A549 (cell line): ENCODE data around the gene ZNF865.

Source experiments
- CTCF ChIP-seq: fragments of >200 bp; sonication (Bioruptor Twin); formaldehyde crosslinking; IDR thresholded peaks from 3 replicates; pipeline ENCODE4 v1.5.1; 2016
- EP300 ChIP-seq, 2 experiments: fragments of >200 bp; sonication (Bioruptor Twin); formaldehyde crosslinking; IDR thresholded peaks; 2 replicates in 1 of 2; 3 replicates in 1 of 2; pipeline ENCODE4 v1.6.1; 2016 to 2017
- ESRRA ChIP-seq: fragments of 150-350 bp; IDR thresholded peaks from 2 replicates; pipeline ENCODE4 v1.6.1; 2014; ENCODE audit warnings: mild to moderate bottlenecking, low read length, borderline replicate concordance
- NPAS2 ChIP-seq: fragments of 250-450 bp; sonication (Bioruptor Pico); IDR thresholded peaks from 2 replicates; pipeline ENCODE4 v1.8.0; 2022; ENCODE audit warnings: mild to moderate bottlenecking, moderate library complexity, borderline replicate concordance
- POLR2A ChIP-seq: IDR thresholded peaks from 2 replicates; pipeline ENCODE4 v1.6.1; 2012; ENCODE audit warnings: mild to moderate bottlenecking, low read length
- RAD21 ChIP-seq, 2 experiments: fragments of >200 bp in 1 of 2; sonication (Bioruptor Twin) in 1 of 2; formaldehyde crosslinking in 1 of 2; IDR thresholded peaks in 1 of 2; conservative IDR thresholded peaks in 1 of 2; 2 replicates in 1 of 2; 3 replicates in 1 of 2; pipeline ENCODE4 v1.6.1; 2012 to 2018; ENCODE audit warnings: inconsistent platforms in 1 of 2
- RCOR1 ChIP-seq: fragments of 150-350 bp; IDR thresholded peaks from 2 replicates; pipeline ENCODE4 v1.6.1; 2014; ENCODE audit warnings: antibody characterized with exemption, low read length, low read depth
- SMC3 ChIP-seq: fragments of >200 bp; sonication (Bioruptor Twin); formaldehyde crosslinking; IDR thresholded peaks from 3 replicates; pipeline ENCODE4 v1.6.1; 2018; ENCODE audit warnings: inconsistent platforms
- SREBF2 ChIP-seq: fragments of 450-650 bp; IDR thresholded peaks from 2 replicates; pipeline ENCODE4 v1.6.1; 2014; ENCODE audit warnings: mild to moderate bottlenecking, moderate library complexity
- ZFP36 ChIP-seq: fragments of 450-650 bp; IDR thresholded peaks from 2 replicates; pipeline ENCODE4 v1.6.1; 2014; ENCODE audit warnings: borderline replicate concordance; ENCODE audit not compliant: partially characterized antibody
- TF ChIP-seq, protein P1 (sequence below): IDR thresholded peaks from 2 replicates; pipeline ENCODE4 v1.6.1; 2012; ENCODE audit warnings: low read depth, borderline replicate concordance

- TF ChIP-seq CTCF (no peak), NPAS2 (CRISPR knock-in tag) (no peak), POLR2A (no peak), SREBF2 (no peak), EP300 (IDR thresholded peaks at IDR 0.05) (no peak), ESRRA (no peak), RCOR1 (no peak), RAD21 (conservative IDR thresholded peaks at IDR 0.05 in 1 of 2, IDR thresholded peaks at IDR 0.05 in 1 of 2) (no peak), SMC3 (no peak), ZFP36 (no peak)
- TF ChIP-seq, protein P1, sequence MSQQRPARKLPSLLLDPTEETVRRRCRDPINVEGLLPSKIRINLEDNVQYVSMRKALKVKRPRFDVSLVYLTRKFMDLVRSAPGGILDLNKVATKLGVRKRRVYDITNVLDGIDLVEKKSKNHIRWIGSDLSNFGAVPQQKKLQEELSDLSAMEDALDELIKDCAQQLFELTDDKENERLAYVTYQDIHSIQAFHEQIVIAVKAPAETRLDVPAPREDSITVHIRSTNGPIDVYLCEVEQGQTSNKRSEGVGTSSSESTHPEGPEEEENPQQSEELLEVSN = no peak
Measured at GRCh38 chr19:55591555-55591954, 13.9 kb upstream of the ZNF865 start.
